Measurements from ENCODE around the gene PIGR.

- TF ChIP-seq CTCF (IDR thresholded peaks at IDR 0.05; ENCODE audit: low read depth, low read length) (no peak), EZH2phosphoT487 (IDR thresholded peaks at IDR 0.05; ENCODE audit: low read depth) (no peak)
These were observed 16.0 kb downstream of the PIGR start for GRCh38 chr1:206930210-206930798.
